Measurements from ENCODE around the gene STIM2.

Gene STIM2

GRCh38 chr4:26861434-26862186 is 969 bp downstream of the STIM2 start:
- H3K14ac ChIP-seq (ENCODE audit: low read length), result peak overlapping the region; percentile 89
- no peak overlapping the region for H3K23ac ChIP-seq (ENCODE audit: low read depth, low read length, poor library complexity)
- no peak overlapping the region for H4K91ac ChIP-seq (ENCODE audit: low read depth, low read length, poor library complexity)
- no CpG with 5 or more reads among the region's 36 CpGs for WGBS, 2 donors (ENCODE audit: extremely low coverage in 2 of 2, insufficient read length in 2 of 2, insufficient replicate concordance in 1 of 2)
- peak overlapping the region; percentile 95 for H3K9ac ChIP-seq (ENCODE audit: low read depth, low read length, poor library complexity)
- no peaks in the 10 kb centered on the region for H3K36me3 ChIP-seq (replicated peaks in 1 of 2; ENCODE audit: control insufficient read depth in 2 of 2, insufficient read depth in 2 of 2, low read length in 2 of 2)
- peak overlapping the region; percentile 93 for H3K27ac ChIP-seq (replicated peaks; ENCODE audit: low read length)
- H3K4me2 ChIP-seq (ENCODE audit: insufficient read depth, low read length, poor library complexity, severe bottlenecking), result peak overlapping the region; percentile 72
- no peak overlapping the region for H2BK12ac ChIP-seq (ENCODE audit: low read length)
- peak overlapping the region; percentile 98 for H3K18ac ChIP-seq (ENCODE audit: low read length)
- peaks cover 4 to 17% of the 10 kb centered on the region in 2 donors for H3K4me1 ChIP-seq (ENCODE audit: control insufficient read depth in 2 of 2, insufficient read depth in 1 of 2, low read depth in 1 of 2, low read length in 2 of 2)
- no peak overlapping the region for H2BK15ac ChIP-seq (ENCODE audit: low read length)
- H2BK120ac ChIP-seq (ENCODE audit: low read depth, low read length), result no peak overlapping the region
- peak overlapping the region; percentile 73 to 92 for H3K4me3 ChIP-seq (ENCODE audit: low read length in 2 of 2)
- H4K8ac ChIP-seq (ENCODE audit: low read depth, low read length), result no peak overlapping the region
- no peaks in the 10 kb centered on the region for H3K27me3 ChIP-seq (ENCODE audit: control insufficient read depth in 3 of 3, insufficient read depth in 3 of 3, low read depth in 1 of 3, low read length in 3 of 3)
- H3K4ac ChIP-seq (ENCODE audit: low read length), result no peak overlapping the region
- peaks cover 4% of the 10 kb centered on the region for H3K79me1 ChIP-seq (ENCODE audit: low read depth, low read length)
- peak; percentile 63 for DNase-seq (ENCODE audit: low spot score)
- H3K9me3 ChIP-seq (replicated peaks in 1 of 2; ENCODE audit: control insufficient read depth in 2 of 2, insufficient read depth in 1 of 2, low read depth in 1 of 2, low read length in 2 of 2), result no peaks in the 10 kb centered on the region
- H2AFZ ChIP-seq (ENCODE audit: low read length), result peak overlapping the region; percentile 92
- H2AK5ac ChIP-seq (ENCODE audit: low read depth, low read length), result no peak overlapping the region
- peak overlapping the region; percentile 99 for H2BK5ac ChIP-seq (ENCODE audit: low read length)

GRCh38 chr4:26862381-26862915 is 1.8 kb downstream of the STIM2 start:
- H2BK120ac ChIP-seq (ENCODE audit: low read depth, low read length), result no peak overlapping the region
- no peak overlapping the region for H2AK5ac ChIP-seq (ENCODE audit: low read depth, low read length)
- no peak overlapping the region for H2BK12ac ChIP-seq (ENCODE audit: low read length)
- peaks cover 4% of the 10 kb centered on the region for H3K79me1 ChIP-seq (ENCODE audit: low read depth, low read length)
- no peaks in the 10 kb centered on the region for H3K9me3 ChIP-seq (replicated peaks in 1 of 2; ENCODE audit: control insufficient read depth in 2 of 2, insufficient read depth in 1 of 2, low read depth in 1 of 2, low read length in 2 of 2)
- H4K8ac ChIP-seq (ENCODE audit: low read depth, low read length), result no peak overlapping the region
- H3K27ac ChIP-seq (replicated peaks; ENCODE audit: low read length), result no peak overlapping the region
- H3K4me1 ChIP-seq (ENCODE audit: control insufficient read depth in 2 of 2, insufficient read depth in 1 of 2, low read depth in 1 of 2, low read length in 2 of 2), result peaks cover 4 to 17% of the 10 kb centered on the region in 2 donors
- H2BK15ac ChIP-seq (ENCODE audit: low read length), result no peak overlapping the region
- H2AFZ ChIP-seq (ENCODE audit: low read length), result no peak overlapping the region
- H3K4me2 ChIP-seq (ENCODE audit: insufficient read depth, low read length, poor library complexity, severe bottlenecking), result peak overlapping the region; percentile 18
- no CpG with 5 or more reads among the region's 3 CpGs for WGBS, 2 donors (ENCODE audit: extremely low coverage in 2 of 2, insufficient read length in 2 of 2, insufficient replicate concordance in 1 of 2)
- H3K36me3 ChIP-seq (replicated peaks in 1 of 2; ENCODE audit: control insufficient read depth in 2 of 2, insufficient read depth in 2 of 2, low read length in 2 of 2), result no peaks in the 10 kb centered on the region
- no peak for DNase-seq (ENCODE audit: low spot score)
- no peak overlapping the region for H3K14ac ChIP-seq (ENCODE audit: low read length)
- no peak overlapping the region for H3K23ac ChIP-seq (ENCODE audit: low read depth, low read length, poor library complexity)
- no peaks in the 10 kb centered on the region for H3K27me3 ChIP-seq (ENCODE audit: control insufficient read depth in 3 of 3, insufficient read depth in 3 of 3, low read depth in 1 of 3, low read length in 3 of 3)
- no peak overlapping the region for H4K91ac ChIP-seq (ENCODE audit: low read depth, low read length, poor library complexity)
- no peak overlapping the region for H3K18ac ChIP-seq (ENCODE audit: low read length)
- no peak overlapping the region for H3K9ac ChIP-seq (ENCODE audit: low read depth, low read length, poor library complexity)
- no peak overlapping the region for H2BK5ac ChIP-seq (ENCODE audit: low read length)
- H3K4ac ChIP-seq (ENCODE audit: low read length), result no peak overlapping the region
- H3K4me3 ChIP-seq (ENCODE audit: low read length in 2 of 2), result peak overlapping the region in 1 of 2 donors; percentile 73

- no peaks in the 10 kb centered on the region for H3K36me3 ChIP-seq (replicated peaks in 1 of 2; ENCODE audit: control insufficient read depth in 2 of 2, insufficient read depth in 2 of 2, low read length in 2 of 2)
- H3K4me3 ChIP-seq (ENCODE audit: low read length in 2 of 2), result no peak overlapping the region
Observed at GRCh38 chr4:26863512-26863911, 2.9 kb downstream of the STIM2 start.

GRCh38 chr4:26864899-26865298 is 4.3 kb downstream of the STIM2 start:
- no peak overlapping the region for H2BK5ac ChIP-seq (ENCODE audit: low read length)
- H3K23ac ChIP-seq (ENCODE audit: low read depth, low read length, poor library complexity), result no peak overlapping the region
- WGBS, 2 donors (ENCODE audit: extremely low coverage in 2 of 2, insufficient read length in 2 of 2, insufficient replicate concordance in 1 of 2), result no CpG with 5 or more reads among the region's 3 CpGs
- H3K79me1 ChIP-seq (ENCODE audit: low read depth, low read length), result peaks cover 7% of the 10 kb centered on the region
- H3K9ac ChIP-seq (ENCODE audit: low read depth, low read length, poor library complexity), result no peak overlapping the region
- no peak overlapping the region for H2BK15ac ChIP-seq (ENCODE audit: low read length)
- H3K14ac ChIP-seq (ENCODE audit: low read length), result no peak overlapping the region
- no peak overlapping the region for H2AFZ ChIP-seq (ENCODE audit: low read length)
- no peak overlapping the region for H2BK12ac ChIP-seq (ENCODE audit: low read length)
- H3K27ac ChIP-seq (replicated peaks; ENCODE audit: low read length), result no peak overlapping the region
- H3K27me3 ChIP-seq (ENCODE audit: control insufficient read depth in 3 of 3, insufficient read depth in 3 of 3, low read depth in 1 of 3, low read length in 3 of 3), result no peaks in the 10 kb centered on the region
- no peak overlapping the region for H3K4me2 ChIP-seq (ENCODE audit: insufficient read depth, low read length, poor library complexity, severe bottlenecking)
- no peak overlapping the region for H2AK5ac ChIP-seq (ENCODE audit: low read depth, low read length)
- peaks cover 0 to 9% of the 10 kb centered on the region in 2 donors for H3K4me1 ChIP-seq (ENCODE audit: control insufficient read depth in 2 of 2, insufficient read depth in 1 of 2, low read depth in 1 of 2, low read length in 2 of 2)
- no peak overlapping the region for H4K91ac ChIP-seq (ENCODE audit: low read depth, low read length, poor library complexity)
- H3K4ac ChIP-seq (ENCODE audit: low read length), result no peak overlapping the region
- peaks cover 0 to 3% of the 10 kb centered on the region in 2 donors for H3K36me3 ChIP-seq (replicated peaks in 1 of 2; ENCODE audit: control insufficient read depth in 2 of 2, insufficient read depth in 2 of 2, low read length in 2 of 2)
- H3K4me3 ChIP-seq (ENCODE audit: low read length in 2 of 2), result no peak overlapping the region
- no peaks in the 10 kb centered on the region for H3K9me3 ChIP-seq (replicated peaks in 1 of 2; ENCODE audit: control insufficient read depth in 2 of 2, insufficient read depth in 1 of 2, low read depth in 1 of 2, low read length in 2 of 2)
- H2BK120ac ChIP-seq (ENCODE audit: low read depth, low read length), result no peak overlapping the region
- no peak overlapping the region for H3K18ac ChIP-seq (ENCODE audit: low read length)
- no peak overlapping the region for H4K8ac ChIP-seq (ENCODE audit: low read depth, low read length)
- no peak for DNase-seq (ENCODE audit: low spot score)

More at GRCh38 chr4:26863512-26863911, 2.9 kb downstream of the STIM2 start:
- H3K4me1 ChIP-seq (ENCODE audit: control insufficient read depth in 2 of 2, insufficient read depth in 1 of 2, low read depth in 1 of 2, low read length in 2 of 2), result peaks cover under 1 to 20% of the 10 kb centered on the region in 2 donors
- H3K14ac ChIP-seq (ENCODE audit: low read length), result no peak overlapping the region
- DNase-seq (ENCODE audit: low spot score), result no peak
- no peak overlapping the region for H3K9ac ChIP-seq (ENCODE audit: low read depth, low read length, poor library complexity)
- H2BK120ac ChIP-seq (ENCODE audit: low read depth, low read length), result no peak overlapping the region
- no peak overlapping the region for H2BK15ac ChIP-seq (ENCODE audit: low read length)
- no peaks in the 10 kb centered on the region for H3K27me3 ChIP-seq (ENCODE audit: control insufficient read depth in 3 of 3, insufficient read depth in 3 of 3, low read depth in 1 of 3, low read length in 3 of 3)
- H4K91ac ChIP-seq (ENCODE audit: low read depth, low read length, poor library complexity), result no peak overlapping the region
- no peak overlapping the region for H2BK12ac ChIP-seq (ENCODE audit: low read length)
- H3K4ac ChIP-seq (ENCODE audit: low read length), result no peak overlapping the region
- H3K79me1 ChIP-seq (ENCODE audit: low read depth, low read length), result peaks cover 4% of the 10 kb centered on the region
- H4K8ac ChIP-seq (ENCODE audit: low read depth, low read length), result no peak overlapping the region
- H3K18ac ChIP-seq (ENCODE audit: low read length), result no peak overlapping the region
- H2BK5ac ChIP-seq (ENCODE audit: low read length), result no peak overlapping the region
- no peak overlapping the region for H3K23ac ChIP-seq (ENCODE audit: low read depth, low read length, poor library complexity)
- no peaks in the 10 kb centered on the region for H3K9me3 ChIP-seq (replicated peaks in 1 of 2; ENCODE audit: control insufficient read depth in 2 of 2, insufficient read depth in 1 of 2, low read depth in 1 of 2, low read length in 2 of 2)
- no peak overlapping the region for H3K27ac ChIP-seq (replicated peaks; ENCODE audit: low read length)
- H2AFZ ChIP-seq (ENCODE audit: low read length), result no peak overlapping the region
- no peak overlapping the region for H2AK5ac ChIP-seq (ENCODE audit: low read depth, low read length)
- H3K4me2 ChIP-seq (ENCODE audit: insufficient read depth, low read length, poor library complexity, severe bottlenecking), result no peak overlapping the region
- 100% methylated on average over 2 of the region's 5 CpGs; no CpG with 5 or more reads in 1 of the 2 donors for WGBS, 2 donors (ENCODE audit: extremely low coverage in 2 of 2, insufficient read length in 2 of 2, insufficient replicate concordance in 1 of 2)
